EL (cell line): ENCODE measurements around the gene NLRP1.

Experiments
- DNase-seq: peaks from one replicate; pipeline ENCODE4 v3.0.0-alpha.2; 2016

The NLRP1 gene

GRCh38 chr17:5466295-5466694, 118.0 kb downstream of the NLRP1 start:
- DNase-seq = no peak

- DNase-seq = no peak
Observed at GRCh38 chr17:5464717-5465507, 119.4 kb downstream of the NLRP1 start.
